HepG2 (cell line): ENCODE measurements around the gene AFF1. TPM values are rescaled to one million over a fixed set of nuclear protein-coding genes. Genes with fewer than 3 reads are reported as not detected.

Experiments
- AGO1 ChIP-seq: fragments of 200-400 bp; formaldehyde crosslinking; IDR thresholded peaks from 2 replicates; pipeline ENCODE4 v1.6.1; 2017; ENCODE audit warnings: mild to moderate bottlenecking, low read depth, low read length, moderate library complexity; ENCODE audit not compliant: poor library complexity, severe bottlenecking
- ARID2 ChIP-seq: sonication (generic); formaldehyde crosslinking; IDR thresholded peaks from 2 replicates; pipeline ENCODE4 v1.8.1; 2022; ENCODE audit warnings: mild to moderate bottlenecking, missing genetic modification reagents, borderline replicate concordance
- CBX2 ChIP-seq, 2 experiments: fragments of 200-600 bp in 1 of 2; sonication (generic); formaldehyde crosslinking in 1 of 2; IDR thresholded peaks; 2 replicates each; pipeline versions ENCODE4 v1.7.0 to v1.8.1; 2018 to 2022; ENCODE audit warnings: low read depth in 2 of 2, low read length in 1 of 2, mild to moderate bottlenecking in 1 of 2, missing genetic modification reagents in 1 of 2
- CHD4 ChIP-seq: fragments of 200-600 bp; sonication (generic); IDR thresholded peaks from 2 replicates; pipeline ENCODE4 v1.7.0; 2017; ENCODE audit warnings: mild to moderate bottlenecking, low read length, borderline replicate concordance
- EEA1 ChIP-seq: sonication (generic); formaldehyde crosslinking; IDR thresholded peaks from 2 replicates; pipeline ENCODE4 v1.5.1; 2020; ENCODE audit warnings: mild to moderate bottlenecking, missing genetic modification reagents, borderline replicate concordance
- FOSL1 ChIP-seq: sonication (generic); formaldehyde crosslinking; IDR thresholded peaks from 2 replicates; pipeline ENCODE4 v1.9.0; 2021; ENCODE audit warnings: missing genetic modification reagents, borderline replicate concordance
- FOXK1 ChIP-seq: sonication (generic); formaldehyde crosslinking; IDR thresholded peaks from 2 replicates; pipeline ENCODE4 v1.4.0; 2020; ENCODE audit warnings: low read depth, missing genetic modification reagents, borderline replicate concordance
- GPBP1L1 ChIP-seq: sonication (generic); formaldehyde crosslinking; IDR thresholded peaks from 2 replicates; pipeline ENCODE4 v1.5.0; 2020; ENCODE audit warnings: mild to moderate bottlenecking, missing genetic modification reagents
- GRHL1 ChIP-seq: sonication (generic); formaldehyde crosslinking; conservative IDR thresholded peaks from 2 replicates; pipeline ENCODE4 v1.8.0; 2022; ENCODE audit warnings: missing genetic modification reagents
- KAT7 ChIP-seq: IDR thresholded peaks from 2 replicates; pipeline ENCODE4 v1.6.1; 2018; ENCODE audit warnings: borderline replicate concordance, missing compliant biosample characterization
- KDM5B ChIP-seq: sonication (generic); formaldehyde crosslinking; IDR thresholded peaks from 2 replicates; pipeline ENCODE4 v1.4.0; 2020; ENCODE audit warnings: missing genetic modification reagents, mild to moderate bottlenecking, borderline replicate concordance
- KLF11 ChIP-seq: IDR thresholded peaks from 2 replicates; pipeline ENCODE4 v1.6.1; 2016; ENCODE audit warnings: missing compliant biosample characterization
- MAFK ChIP-seq, 2 experiments: IDR thresholded peaks in 1 of 2; conservative IDR thresholded peaks in 1 of 2; 2 replicates each; pipeline ENCODE4 v1.6.1; 2011; ENCODE audit warnings: improper control_type of control experiment in 2 of 2, low read length in 2 of 2
- PAF1 ChIP-seq: IDR thresholded peaks from 2 replicates; pipeline ENCODE4 v1.6.1; 2016; ENCODE audit warnings: missing genetic modification reagents, missing compliant biosample characterization
- PHF21A ChIP-seq: sonication (generic); formaldehyde crosslinking; IDR thresholded peaks from 2 replicates; pipeline ENCODE4 v1.5.0; 2020; ENCODE audit warnings: mild to moderate bottlenecking, missing genetic modification reagents
- RBAK ChIP-seq: sonication (generic); formaldehyde crosslinking; IDR thresholded peaks from 2 replicates; pipeline ENCODE4 v1.5.1; 2020; ENCODE audit warnings: mild to moderate bottlenecking, missing genetic modification reagents
- REPIN1 ChIP-seq: sonication (generic); formaldehyde crosslinking; IDR thresholded peaks from 2 replicates; pipeline ENCODE4 v1.8.0; 2022; ENCODE audit warnings: missing genetic modification reagents, low read depth, mild to moderate bottlenecking, borderline replicate concordance
- SP2 ChIP-seq: sonication (generic); formaldehyde crosslinking; IDR thresholded peaks from 2 replicates; pipeline ENCODE4 v1.5.1; 2020; ENCODE audit warnings: mild to moderate bottlenecking, missing genetic modification reagents
- SP4 ChIP-seq: sonication (generic); formaldehyde crosslinking; IDR thresholded peaks from 2 replicates; pipeline ENCODE4 v1.8.1; 2023; ENCODE audit warnings: mild to moderate bottlenecking, missing genetic modification reagents
- TCF7 ChIP-seq: sonication (generic); IDR thresholded peaks from 2 replicates; pipeline ENCODE4 v1.6.1; 2016; ENCODE audit warnings: antibody characterized with exemption, low read depth
- TEAD2 ChIP-seq: sonication (generic); formaldehyde crosslinking; IDR thresholded peaks from 2 replicates; pipeline ENCODE4 v1.9.0; 2021; ENCODE audit warnings: missing genetic modification reagents
- ZNF276 ChIP-seq: sonication (generic); formaldehyde crosslinking; IDR thresholded peaks from 2 replicates; pipeline ENCODE4 v1.4.0; 2020; ENCODE audit warnings: mild to moderate bottlenecking, low read depth, missing genetic modification reagents
- ZNF605 ChIP-seq: sonication (generic); formaldehyde crosslinking; IDR thresholded peaks from 2 replicates; pipeline ENCODE4 v1.8.0; 2022; ENCODE audit warnings: mild to moderate bottlenecking, missing genetic modification reagents
- ZNF616 ChIP-seq: sonication (generic); formaldehyde crosslinking; IDR thresholded peaks from 2 replicates; pipeline ENCODE4 v1.5.0; 2020; ENCODE audit warnings: low read depth, mild to moderate bottlenecking, missing genetic modification reagents
- ZNF841 ChIP-seq: sonication (generic); formaldehyde crosslinking; IDR thresholded peaks from 2 replicates; pipeline ENCODE4 v1.8.1; 2023; ENCODE audit warnings: missing genetic modification reagents, borderline replicate concordance
- polyA plus RNA-seq, 8 experiments: library from polyadenylated mRNA; depleted of rRNA in 3 of 8; stranded (reverse) in 7 of 8; unstranded in 1 of 8; fragments of >200 nt; fragmentation: Illumina TruSeq in 4 of 8; extraction: Trizol in 4 of 8; gene quantifications; 2 replicates each; pipeline versions ENCODE4 v1.2.1 to v1.2.3, GENCODE V29; 2011 to 2016; ENCODE audit warnings: low read depth in 4 of 8, missing spikeins in 1 of 8, mixed read lengths in 1 of 8; ENCODE audit not compliant: insufficient read depth in 1 of 8
- total RNA-seq, 5 experiments: library from RNA; depleted of rRNA; stranded (reverse); fragments of >200 nt; fragmentation: Illumina TruSeq; extraction: Trizol; gene quantifications; 2 replicates each; pipeline ENCODE4 v1.2.3, GENCODE V29; 2016; ENCODE audit warnings: low read depth in 1 of 5

AFF1 gene
- total and polyA plus RNA-seq, 2 of the 13 experiments (the other 11 are each of a cell fraction or from before 2014, with no cell fraction given) = 15.5 to 15.9 TPM

- no peak for TF ChIP-seq ZNF616
- peak; percentile 71; the same call in 1 of the 2 replicates for TF ChIP-seq FOXK1 (CRISPR knock-in tag)
- TF ChIP-seq ARID2 (CRISPR knock-in tag) = no peak
- TF ChIP-seq CBX2 (IDR thresholded peaks at IDR 0.05; ENCODE audit: low read depth, low read length) = no peak
- 0 out of 2 replicates have a peak, but pooled peaks have one; percentile 70 for TF ChIP-seq CBX2 (CRISPR knock-in tag; IDR thresholded peaks at IDR 0.05; ENCODE audit: low read depth)
- TF ChIP-seq SP4 (CRISPR knock-in tag) = peak; percentile 61
- no peak for TF ChIP-seq MAFK (conservative IDR thresholded peaks at IDR 0.05 in 1 of 2, IDR thresholded peaks at IDR 0.05 in 1 of 2; ENCODE audit: low read length in 2 of 2)
- no peak; the same call in 1 of the 2 replicates for TF ChIP-seq KAT7 (CRISPR knock-in tag)
- TF ChIP-seq KLF11 (CRISPR knock-in tag) = 0 out of 2 replicates have a peak, but pooled peaks have one; percentile 48
- no peak for TF ChIP-seq AGO1
- TF ChIP-seq ZNF605 (CRISPR knock-in tag) = peak; percentile 57; the same call in 1 of the 2 replicates
- no peak for TF ChIP-seq GRHL1 (CRISPR knock-in tag)
- TF ChIP-seq CHD4 = no peak
- no peak for TF ChIP-seq TEAD2 (CRISPR knock-in tag)
- TF ChIP-seq GPBP1L1 = no peak
- peak; percentile 93 for TF ChIP-seq KDM5B
- TF ChIP-seq PHF21A = peak; percentile 89
- TF ChIP-seq PAF1 (CRISPR knock-in tag) = no peak
- TF ChIP-seq REPIN1 (CRISPR knock-in tag) = peak; percentile 56
- peak; percentile 75 for TF ChIP-seq ZNF841
- TF ChIP-seq ZNF276 = peak; percentile 21; the same call in 1 of the 2 replicates
- TF ChIP-seq RBAK (CRISPR knock-in tag) = no peak
- no peak; the same call in 1 of the 2 replicates for TF ChIP-seq TCF7
- no peak for TF ChIP-seq EEA1
- TF ChIP-seq SP2 (CRISPR knock-in tag) = no peak; the same call in 1 of the 2 replicates
- TF ChIP-seq FOSL1 = no peak
Observed at GRCh38 chr4:87006676-87007527, 72.1 kb downstream of the AFF1 start (continued).
